ENCODE data around the gene SF3B3. TPM values are rescaled to one million over a fixed set of nuclear protein-coding genes. Genes with fewer than 3 reads are reported as not detected.

Gene SF3B3
- total RNA-seq, 1 donor from 2014 or later: 278 TPM

DNA sequence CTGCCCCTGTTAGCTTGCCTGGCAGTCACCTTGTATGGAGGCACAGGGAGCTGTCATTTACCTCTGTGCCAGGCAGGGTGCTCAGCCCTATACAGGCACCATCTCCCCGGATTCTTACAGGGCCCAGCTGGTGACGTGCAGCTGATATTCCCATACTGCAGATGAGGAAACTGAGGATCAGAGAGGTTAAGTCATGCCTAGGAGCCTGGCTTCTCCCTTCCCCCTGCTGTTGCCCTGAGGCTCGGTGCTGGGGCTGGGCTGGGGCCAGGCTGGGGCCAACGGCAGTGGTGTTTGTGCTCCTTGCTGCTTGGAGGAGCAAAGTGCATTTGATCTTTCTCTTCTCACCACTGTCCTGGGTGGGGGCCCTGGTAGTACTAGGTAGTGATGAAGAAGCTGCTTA is 68.0 kb downstream of the SF3B3 start:
- Mint-ChIP-seq H3K27me3 (ENCODE audit: unreplicated experiment) (peaks cover 6% of the 10 kb centered on the region), H3K36me3 (ENCODE audit: unreplicated experiment) (no peaks in the 10 kb centered on the region), H3K4me1 (ENCODE audit: low read depth, unreplicated experiment) (peaks cover 2% of the 10 kb centered on the region), H3K4me3 (ENCODE audit: unreplicated experiment) (no peak overlapping the region), H3K27ac (ENCODE audit: unreplicated experiment) (no peak overlapping the region), H3K9me3 (ENCODE audit: unreplicated experiment) (peaks cover 3% of the 10 kb centered on the region)
- no peak for DNase-seq
- TF ChIP-seq CTCF (IDR thresholded peaks at IDR 0.05; ENCODE audit: partially characterized antibody, unreplicated experiment): no peak

DNA sequence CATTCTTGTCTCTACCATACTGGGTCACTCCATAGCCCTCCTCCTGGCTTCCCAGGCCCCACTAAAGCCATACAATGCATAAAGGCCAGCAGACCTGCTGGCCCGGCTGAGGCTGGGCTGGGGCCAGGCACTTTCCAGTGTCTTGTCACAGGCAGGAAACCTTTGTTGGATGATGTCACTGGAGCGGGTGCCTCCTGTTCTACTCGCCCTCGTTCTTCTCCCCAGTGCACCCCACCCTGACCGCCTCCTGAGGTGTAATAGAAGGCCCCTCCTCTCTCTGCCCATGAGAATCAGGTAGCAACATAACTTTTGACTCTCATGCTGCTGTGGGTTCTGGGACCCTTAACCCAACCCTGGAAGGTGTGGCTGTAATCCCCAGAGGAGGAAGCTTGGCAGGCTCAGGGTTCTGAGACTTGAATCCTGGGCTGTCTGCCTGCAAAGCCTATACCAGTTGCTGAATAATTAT is 68.5 kb downstream of the SF3B3 start:
- H3K4me3 Mint-ChIP-seq (ENCODE audit: unreplicated experiment): no peak overlapping the region

DNA sequence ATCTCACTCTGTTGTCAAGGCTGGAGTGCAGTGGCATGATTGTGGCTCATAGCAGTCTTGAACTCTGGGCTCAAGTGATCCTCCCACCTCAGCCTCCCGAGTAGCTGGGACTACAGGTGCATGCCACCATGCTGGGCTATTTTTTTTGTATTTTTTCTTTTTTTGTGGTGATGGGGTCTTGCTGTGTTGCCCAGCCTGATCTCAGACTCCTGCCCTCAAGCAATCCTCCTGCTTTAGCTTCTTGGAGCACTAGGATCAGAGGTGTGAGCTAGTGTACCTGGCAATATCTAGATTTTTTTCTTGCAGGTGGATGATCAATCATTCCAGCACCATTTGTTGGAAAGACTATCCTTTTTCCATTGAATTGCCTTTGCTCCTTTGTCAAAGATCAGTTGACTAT is 69.9 kb downstream of the SF3B3 start:
- TF ChIP-seq CTCF (IDR thresholded peaks at IDR 0.05; ENCODE audit: partially characterized antibody, unreplicated experiment): no peak
- Mint-ChIP-seq H3K36me3 (ENCODE audit: unreplicated experiment) (no peaks in the 10 kb centered on the region), H3K27ac (ENCODE audit: unreplicated experiment) (no peak overlapping the region), H3K4me3 (ENCODE audit: unreplicated experiment) (no peak overlapping the region), H3K4me1 (ENCODE audit: low read depth, unreplicated experiment) (peaks cover 2% of the 10 kb centered on the region), H3K27me3 (ENCODE audit: unreplicated experiment) (peaks cover 6% of the 10 kb centered on the region), H3K9me3 (ENCODE audit: unreplicated experiment) (peaks cover 3% of the 10 kb centered on the region)
- DNase-seq: no peak

More for the DNA sequence above, 68.5 kb downstream of the SF3B3 start:
- no peak for DNase-seq
- peaks cover 3% of the 10 kb centered on the region for H3K9me3 Mint-ChIP-seq (ENCODE audit: unreplicated experiment)
- no peak overlapping the region for H3K27ac Mint-ChIP-seq (ENCODE audit: unreplicated experiment)
- peaks cover 6% of the 10 kb centered on the region for H3K27me3 Mint-ChIP-seq (ENCODE audit: unreplicated experiment)
- no peak for TF ChIP-seq CTCF (IDR thresholded peaks at IDR 0.05; ENCODE audit: partially characterized antibody, unreplicated experiment)
- no peaks in the 10 kb centered on the region for H3K36me3 Mint-ChIP-seq (ENCODE audit: unreplicated experiment)
- H3K4me1 Mint-ChIP-seq (ENCODE audit: low read depth, unreplicated experiment): peaks cover 2% of the 10 kb centered on the region

- Mint-ChIP-seq H3K9me3 (ENCODE audit: unreplicated experiment) (peaks cover 3% of the 10 kb centered on the region), H3K27ac (ENCODE audit: unreplicated experiment) (no peak overlapping the region), H3K4me3 (ENCODE audit: unreplicated experiment) (no peak overlapping the region), H3K27me3 (ENCODE audit: unreplicated experiment) (peaks cover 6% of the 10 kb centered on the region), H3K4me1 (ENCODE audit: low read depth, unreplicated experiment) (peaks cover 2% of the 10 kb centered on the region), H3K36me3 (ENCODE audit: unreplicated experiment) (no peaks in the 10 kb centered on the region)
- no peak for TF ChIP-seq CTCF (IDR thresholded peaks at IDR 0.05; ENCODE audit: partially characterized antibody, unreplicated experiment)
- no peak for DNase-seq
Measured at GRCh38 chr16:70594569-70594968, 71.0 kb downstream of the SF3B3 start.

- Mint-ChIP-seq H3K4me3 (ENCODE audit: unreplicated experiment) (no peak overlapping the region), H3K4me1 (ENCODE audit: low read depth, unreplicated experiment) (peaks cover 2% of the 10 kb centered on the region), H3K9me3 (ENCODE audit: unreplicated experiment) (peaks cover 5% of the 10 kb centered on the region), H3K36me3 (ENCODE audit: unreplicated experiment) (no peaks in the 10 kb centered on the region), H3K27me3 (ENCODE audit: unreplicated experiment) (peaks cover 7% of the 10 kb centered on the region), H3K27ac (ENCODE audit: unreplicated experiment) (no peak overlapping the region)
- DNase-seq: no peak
- TF ChIP-seq CTCF (IDR thresholded peaks at IDR 0.05; ENCODE audit: partially characterized antibody, unreplicated experiment): no peak
Measured at GRCh38 chr16:70597135-70597835, 73.7 kb downstream of the SF3B3 start.

All from glutamatergic neuron (in vitro differentiated cells).